ENCODE data around the gene CHMP3. TPM values are rescaled to one million over a fixed set of nuclear protein-coding genes. Genes with fewer than 3 reads are reported as not detected.
"Not testable (repeated sequence)": the region's sequence is repeated elsewhere in the genome, so short reads cannot be mapped to it uniquely, and the experiment has no call there.

CHMP3 gene
- polyA plus RNA-seq, 4 donors, result 119 to 152 (median 130) TPM

DNA sequence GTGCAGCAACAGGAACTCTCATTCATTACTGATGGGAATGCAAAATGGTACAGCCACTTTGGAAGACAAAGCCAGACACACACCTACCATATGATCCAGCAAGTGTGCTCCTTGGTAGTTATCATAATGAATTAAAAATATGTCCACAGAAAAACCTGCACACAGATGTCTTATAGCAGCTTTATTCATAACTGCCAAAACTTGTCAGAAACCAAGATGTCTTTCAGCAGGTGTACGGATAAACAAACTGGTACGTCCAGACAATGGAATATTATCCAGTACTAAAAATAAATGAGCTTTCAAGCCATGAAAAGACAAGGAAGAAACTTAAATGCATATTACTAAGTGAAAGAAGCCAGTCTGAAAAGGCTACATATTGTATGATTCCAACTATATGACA lies 50.4 kb downstream of the CHMP3 start:
- no peak for DNase-seq (ENCODE audit: low read depth in 4 of 4, low spot score in 2 of 4)

DNA sequence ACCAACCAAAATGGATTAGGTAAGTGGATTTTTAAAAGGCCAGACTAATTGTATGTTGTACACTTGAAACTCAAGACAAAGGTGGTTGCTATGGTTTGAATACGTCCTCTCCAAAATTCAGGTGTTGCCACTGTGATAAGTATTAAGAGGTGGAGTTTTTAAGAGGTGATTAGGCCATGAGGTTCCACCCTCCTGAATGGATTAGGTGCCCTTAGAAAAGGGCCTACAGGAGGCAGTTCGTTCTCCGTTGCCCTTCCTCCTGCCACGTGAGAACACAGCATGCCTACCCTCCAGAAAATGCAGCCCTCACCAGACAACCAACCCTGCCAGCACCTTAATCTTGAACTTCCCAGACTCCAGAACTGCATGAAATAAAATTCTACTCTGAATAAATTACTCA lies 51.2 kb downstream of the CHMP3 start:
- DNase-seq (ENCODE audit: low read depth in 4 of 4, low spot score in 2 of 4), result no peak

DNA sequence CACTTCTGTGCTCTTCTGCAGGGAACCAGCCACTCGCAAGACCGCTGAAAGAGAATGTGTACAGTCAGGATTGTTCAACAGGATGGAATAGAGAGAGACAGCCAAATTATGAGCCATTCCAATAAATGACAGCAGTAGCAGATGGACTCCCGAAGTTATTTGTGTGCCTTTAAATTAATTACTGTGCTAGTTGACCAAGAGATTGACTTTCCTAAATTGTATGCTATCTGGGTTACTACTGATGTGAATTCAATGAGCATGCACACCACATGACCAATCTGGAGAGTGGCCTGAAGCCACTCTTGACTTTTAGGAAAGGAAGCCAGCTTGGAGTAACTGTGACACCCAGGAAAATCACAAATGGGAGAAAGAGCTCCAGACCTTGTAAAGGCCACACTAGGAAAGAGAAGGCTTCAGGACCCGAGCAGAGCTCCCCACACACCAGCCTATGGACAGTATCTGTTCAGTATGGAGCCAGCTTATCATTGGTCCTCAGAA lies 52.8 kb downstream of the CHMP3 start:
- no peak for DNase-seq (ENCODE audit: low read depth in 4 of 4, low spot score in 2 of 4)

DNA sequence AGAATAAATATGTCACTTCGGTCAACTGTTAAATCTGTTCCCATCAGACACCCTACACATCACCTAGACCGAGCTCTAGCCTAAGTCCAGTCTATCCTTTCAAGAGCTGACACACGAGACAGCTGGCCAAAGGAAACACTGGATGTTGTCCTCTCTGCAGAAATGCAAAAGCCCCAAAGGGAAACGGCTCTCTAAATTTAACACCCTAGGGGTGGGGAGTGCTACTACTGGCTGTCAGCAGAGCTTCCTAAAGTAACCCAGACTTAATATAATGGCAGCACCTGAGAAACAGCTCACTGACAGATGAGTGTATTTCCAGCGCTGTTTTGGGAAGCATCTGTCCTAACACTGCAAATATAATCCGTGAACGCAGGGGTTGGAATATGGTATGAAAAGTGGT lies 55.6 kb downstream of the CHMP3 start:
- DNase-seq (ENCODE audit: low read depth in 4 of 4, low spot score in 2 of 4), result no peak

DNA sequence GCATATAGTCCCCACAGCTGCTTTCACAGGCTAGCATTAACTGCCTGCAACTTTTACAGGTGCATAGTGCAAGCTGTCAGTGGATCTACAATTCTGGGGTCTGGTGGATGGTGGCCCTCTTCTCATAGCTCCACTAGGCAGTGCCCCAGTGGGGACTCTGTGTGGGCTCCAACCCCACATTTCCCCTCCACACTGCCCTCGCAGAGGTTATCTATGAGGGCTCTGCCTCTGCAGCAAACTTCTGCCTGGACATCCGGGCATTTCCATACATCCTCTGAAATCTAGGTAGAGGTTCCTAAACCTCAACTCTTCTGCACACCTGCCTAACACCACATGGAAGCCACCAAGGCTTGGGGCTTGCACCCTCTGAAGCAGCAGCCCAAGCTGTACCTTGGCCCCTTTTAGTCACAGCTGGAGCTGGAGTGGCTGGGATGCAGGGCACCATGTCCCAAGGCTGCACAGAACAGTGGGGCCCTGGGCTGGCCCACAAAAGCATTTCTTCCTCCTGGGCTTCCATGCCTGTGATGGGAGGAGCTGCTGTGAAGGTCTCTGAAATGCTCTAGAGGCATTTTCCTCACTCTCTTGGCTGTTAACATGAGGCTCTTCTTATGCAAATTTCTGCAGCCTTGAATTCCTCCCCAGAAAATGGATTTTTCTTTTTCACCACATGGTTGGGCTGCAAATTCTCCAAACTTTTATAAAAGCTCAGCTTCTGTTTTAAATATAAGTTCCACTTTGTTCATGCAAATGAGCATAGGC lies 62.7 kb downstream of the CHMP3 start:
- DNase-seq (ENCODE audit: low read depth in 4 of 4, low spot score in 2 of 4), result no peak

DNA sequence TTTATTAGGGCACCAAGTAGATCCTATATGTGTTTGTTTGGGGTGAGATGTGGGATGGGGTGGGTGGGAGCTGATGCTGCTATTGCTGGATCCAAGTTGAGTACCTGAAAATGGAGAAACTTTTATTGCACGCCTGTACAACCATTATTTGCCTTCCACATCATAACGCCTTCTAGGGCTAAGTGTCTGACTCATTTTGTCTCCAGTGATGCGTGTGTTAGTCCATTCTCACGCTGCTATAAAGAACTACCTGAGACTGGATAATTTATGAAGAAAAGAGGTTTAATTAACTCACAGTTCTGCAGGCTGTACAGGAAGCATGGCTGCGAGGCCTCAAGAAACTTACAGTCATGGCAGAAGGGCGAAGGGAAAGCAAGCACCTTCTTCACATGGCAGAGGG lies 63.9 kb downstream of the CHMP3 start:
- DNase-seq (ENCODE audit: low read depth in 4 of 4, low spot score in 2 of 4), result no peak

DNA sequence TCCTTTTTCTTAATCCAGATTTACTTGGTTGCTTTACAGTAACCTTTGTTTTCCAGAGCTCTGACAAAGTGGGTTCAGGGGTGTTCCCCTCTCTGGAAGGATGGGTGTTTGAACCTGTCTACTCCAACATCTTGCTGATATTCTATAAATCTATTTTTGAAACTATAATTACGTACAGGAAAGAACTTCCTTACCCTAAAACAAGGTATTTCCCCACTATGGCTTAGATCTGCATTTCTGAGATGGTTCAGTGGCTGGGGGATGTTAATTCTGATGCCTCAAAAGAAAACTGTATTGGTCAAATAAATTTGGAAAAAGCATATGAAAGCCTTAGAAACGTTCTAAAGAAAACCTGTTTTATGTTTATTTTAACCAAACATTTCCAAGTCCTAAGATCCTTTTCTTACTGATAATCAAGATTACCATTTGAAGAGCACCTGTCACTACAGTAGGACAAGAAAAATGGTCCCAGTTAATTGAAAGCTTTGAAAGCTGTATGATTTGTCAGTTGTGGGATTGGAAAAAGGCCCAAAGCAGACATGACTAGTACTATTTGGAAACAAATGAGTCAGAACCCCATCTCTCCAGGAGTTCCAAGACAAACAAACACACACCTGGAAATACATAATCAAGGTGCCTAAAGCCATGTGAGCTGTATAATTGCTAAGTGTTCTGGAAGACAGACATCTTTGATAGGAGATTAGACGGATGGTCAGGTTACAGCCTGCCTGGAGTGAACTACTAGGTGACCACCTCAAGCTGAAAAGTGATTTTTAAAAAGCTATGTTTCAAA lies 64.6 kb downstream of the CHMP3 start:
- no peak for DNase-seq (ENCODE audit: low read depth in 4 of 4, low spot score in 2 of 4)

DNA sequence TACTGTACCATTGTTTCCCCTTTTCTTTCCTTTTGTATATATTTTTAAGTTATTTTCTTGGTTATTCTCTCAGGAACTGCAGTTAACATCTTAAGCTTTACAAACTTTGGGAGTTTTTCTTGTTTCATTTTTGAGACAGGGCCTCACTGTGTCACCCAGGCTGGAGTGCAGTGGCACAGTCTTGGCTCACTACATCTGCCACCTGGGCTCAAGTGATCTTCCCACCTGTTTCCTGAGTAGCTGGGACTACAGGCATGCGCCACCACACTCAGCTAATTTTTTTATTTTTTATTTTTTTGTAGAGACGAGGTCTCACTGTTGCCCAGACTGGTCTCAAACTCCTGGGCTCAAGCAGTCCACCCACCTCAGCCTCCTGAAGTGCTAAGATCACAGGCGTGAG lies 66.9 kb downstream of the CHMP3 start:
- DNase-seq (ENCODE audit: low read depth in 4 of 4, low spot score in 2 of 4), result not testable (repeated sequence)

DNA sequence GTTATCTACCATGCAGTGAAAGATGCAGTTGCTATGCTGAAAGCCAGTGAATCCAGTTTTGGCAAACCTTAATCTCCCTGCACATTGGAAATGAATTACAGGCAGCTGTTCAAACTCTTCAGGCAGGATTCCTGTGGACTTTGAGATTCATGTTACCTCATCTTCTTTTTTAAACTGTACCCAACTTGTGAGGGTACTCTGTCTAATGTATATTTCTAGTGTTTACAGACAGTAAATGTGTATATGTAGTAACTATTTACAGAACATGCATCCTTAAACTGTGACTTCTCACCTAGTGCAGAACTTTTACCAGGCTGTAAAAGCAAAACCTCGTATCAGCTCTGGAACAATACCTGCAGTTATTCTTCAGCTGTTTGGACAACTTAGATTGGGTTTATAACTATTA lies 71.2 kb downstream of the CHMP3 start:
- no peak for DNase-seq (ENCODE audit: low read depth in 4 of 4, low spot score in 2 of 4)

DNA sequence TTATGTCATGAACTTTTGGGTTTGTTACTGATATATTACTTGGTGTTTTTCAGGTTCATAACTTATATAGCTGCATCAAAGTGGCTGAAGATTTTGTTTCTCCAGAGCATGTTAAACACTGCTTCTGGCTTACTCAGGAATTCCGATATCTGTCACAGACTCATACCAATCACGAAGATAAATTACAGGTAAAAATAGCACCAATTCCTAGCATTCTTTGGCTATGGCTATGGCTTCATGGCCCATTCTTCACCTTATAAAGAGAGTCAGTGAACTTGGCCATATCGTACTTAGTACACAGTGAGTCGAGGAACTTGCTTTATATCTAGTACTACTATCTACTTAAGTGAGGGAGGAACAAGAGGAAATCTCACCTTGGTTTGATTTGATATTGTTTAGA lies 72.2 kb downstream of the CHMP3 start:
- no peak for DNase-seq (ENCODE audit: low read depth in 4 of 4, low spot score in 2 of 4)

DNA sequence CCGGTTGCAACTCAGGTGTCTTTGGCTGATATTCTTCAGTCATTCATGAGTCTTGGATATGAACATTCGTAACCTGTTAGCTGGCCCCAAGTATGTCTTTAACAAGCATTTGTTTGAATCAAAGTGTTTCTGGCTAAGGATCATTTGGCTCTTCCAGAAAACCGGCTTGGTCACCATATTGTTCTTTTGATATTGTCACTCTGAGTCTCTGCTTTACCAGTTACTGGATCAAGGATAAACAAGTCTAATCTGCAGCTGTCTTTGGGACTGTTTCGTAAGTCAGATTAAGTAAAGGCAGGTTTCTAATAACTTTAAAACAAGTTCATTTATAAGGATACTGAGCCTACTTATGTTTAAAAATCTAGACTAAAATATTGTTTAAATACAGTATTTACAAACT lies 73.0 kb downstream of the CHMP3 start:
- DNase-seq (ENCODE audit: low read depth in 4 of 4, low spot score in 2 of 4), result no peak

DNA sequence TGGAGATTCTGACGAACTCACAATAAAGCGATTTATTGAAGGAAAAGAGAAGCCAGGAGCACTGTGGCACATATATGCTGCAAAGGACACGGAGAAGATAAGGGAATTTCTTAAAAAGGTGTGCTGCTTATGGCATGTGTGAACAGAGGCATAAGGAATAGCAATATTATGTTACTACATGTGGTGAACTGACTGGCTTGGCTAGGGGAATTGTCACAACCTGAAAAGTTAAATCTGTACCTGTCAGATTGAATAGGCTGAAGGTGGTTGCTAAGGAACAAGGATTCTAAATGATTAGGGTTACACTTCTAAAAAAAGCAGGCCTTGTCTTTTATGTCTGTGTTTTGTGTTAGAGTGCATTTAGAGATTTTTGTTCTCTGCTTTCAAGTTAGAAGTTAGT lies 73.7 kb downstream of the CHMP3 start:
- DNase-seq (ENCODE audit: low read depth in 4 of 4, low spot score in 2 of 4), result no peak

DNA sequence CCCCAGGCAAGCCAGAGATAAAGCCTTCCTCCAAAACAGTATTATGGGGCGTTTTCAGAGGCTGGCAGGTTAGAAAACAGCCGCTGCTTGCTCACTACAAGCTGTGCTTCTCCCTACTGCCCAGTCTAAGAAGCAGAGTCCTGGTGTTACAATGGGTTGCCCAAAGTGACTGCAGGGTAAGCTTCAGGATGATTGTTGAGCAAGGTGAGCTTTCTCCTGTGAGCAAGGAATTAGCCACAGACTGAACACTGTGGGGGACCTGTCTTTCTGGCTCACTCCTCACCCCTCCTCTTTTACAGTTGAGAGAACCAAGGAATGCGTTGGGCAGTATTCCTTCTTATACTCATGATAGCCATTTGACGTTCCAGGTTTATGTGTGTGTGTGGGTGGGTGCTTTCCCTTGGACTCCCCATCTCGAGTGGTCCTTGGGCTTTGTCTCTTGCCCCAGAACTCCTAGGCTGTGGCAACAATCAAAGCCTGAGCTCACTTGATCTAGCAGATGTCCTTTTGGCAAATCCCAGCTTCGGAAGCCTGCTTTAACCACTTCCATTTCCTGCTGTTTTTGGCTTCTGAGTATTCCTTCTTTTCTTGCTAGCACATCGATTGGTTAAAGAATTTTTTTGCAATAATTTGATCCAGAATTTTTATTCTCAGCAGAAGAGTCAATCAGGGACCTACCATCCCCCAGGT lies 74.5 kb downstream of the CHMP3 start:
- no peak for DNase-seq (ENCODE audit: low read depth in 4 of 4, low spot score in 2 of 4)

DNA sequence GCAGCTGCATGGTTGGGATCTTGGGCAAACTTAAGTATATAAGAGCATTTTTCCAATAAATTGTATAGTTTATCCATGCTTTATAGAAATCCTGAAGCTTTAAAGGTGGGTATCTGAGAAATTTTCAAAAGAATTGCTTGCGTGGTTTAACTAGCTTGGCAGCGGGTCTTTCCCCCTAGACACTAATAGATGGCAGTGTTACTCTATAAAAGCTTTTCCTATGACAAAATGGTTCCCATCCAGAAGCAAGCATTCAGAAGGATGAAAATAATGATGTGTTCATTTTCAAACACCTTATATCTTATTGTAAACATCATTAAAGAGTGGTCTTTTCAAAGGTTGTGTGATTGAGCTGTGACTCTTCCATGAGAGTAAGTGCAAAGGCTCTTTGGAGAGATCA lies 76.2 kb downstream of the CHMP3 start:
- DNase-seq (ENCODE audit: low read depth in 4 of 4, low spot score in 2 of 4), result no peak

DNA sequence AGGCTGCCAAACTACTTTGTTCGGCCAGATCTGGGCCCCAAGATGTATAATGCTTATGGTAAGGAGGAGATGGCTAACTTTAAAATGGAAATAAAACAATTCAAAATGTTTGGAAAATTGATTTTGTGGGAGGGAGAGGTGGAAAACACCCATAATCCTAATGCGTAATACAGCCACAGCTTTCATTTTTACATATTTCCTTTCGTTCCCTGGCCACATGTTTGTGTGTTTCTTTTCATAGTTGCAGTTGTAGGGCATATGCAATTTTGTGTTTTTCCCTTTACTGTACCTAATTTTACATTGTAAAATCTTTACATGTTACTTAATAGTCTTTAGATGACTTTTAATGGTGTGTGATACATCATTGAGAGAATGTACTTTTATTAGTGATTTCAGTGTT lies 77.4 kb downstream of the CHMP3 start:
- no peak for DNase-seq (ENCODE audit: low read depth in 4 of 4, low spot score in 2 of 4)

DNA sequence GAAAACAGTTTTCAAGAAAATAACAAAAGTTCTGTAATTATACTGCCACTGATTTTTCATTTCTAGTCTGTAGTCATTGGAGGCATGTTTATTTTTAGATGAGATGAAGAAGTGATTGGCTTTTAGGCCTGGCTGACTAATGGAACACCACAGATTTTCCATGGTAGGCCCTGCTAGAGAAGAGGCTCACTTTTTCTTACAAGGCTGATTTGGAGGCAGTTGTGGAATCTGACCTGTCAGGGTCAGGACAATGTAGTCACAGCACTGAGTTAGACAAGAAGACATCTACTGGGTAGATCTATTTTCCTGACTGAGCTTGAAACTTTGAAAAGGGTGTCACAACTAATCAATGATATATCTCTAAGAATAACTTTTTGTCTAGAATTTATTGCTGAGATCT lies 78.1 kb downstream of the CHMP3 start:
- no peak for DNase-seq (ENCODE audit: low read depth in 4 of 4, low spot score in 2 of 4)

DNA sequence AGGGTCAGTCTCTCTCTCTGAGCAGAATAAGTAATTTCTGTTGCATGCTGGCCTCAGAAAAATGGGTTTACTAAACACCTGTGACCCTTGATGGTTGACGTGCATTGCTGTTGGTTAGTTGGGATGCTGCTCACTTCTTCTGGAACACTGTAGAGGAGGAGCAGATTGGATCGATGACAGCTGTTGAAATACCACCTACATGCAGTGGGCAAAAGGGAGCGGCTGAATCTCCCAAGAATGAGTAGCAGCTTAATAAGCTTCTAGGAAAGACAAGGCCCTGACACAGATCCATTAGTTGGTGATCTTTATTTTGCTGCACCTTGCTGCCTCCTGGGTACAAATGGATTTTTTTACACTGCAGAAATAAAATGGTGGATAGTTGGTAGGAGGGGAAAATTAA lies 78.9 kb downstream of the CHMP3 start:
- no peak for DNase-seq (ENCODE audit: low read depth in 4 of 4, low spot score in 2 of 4)

DNA sequence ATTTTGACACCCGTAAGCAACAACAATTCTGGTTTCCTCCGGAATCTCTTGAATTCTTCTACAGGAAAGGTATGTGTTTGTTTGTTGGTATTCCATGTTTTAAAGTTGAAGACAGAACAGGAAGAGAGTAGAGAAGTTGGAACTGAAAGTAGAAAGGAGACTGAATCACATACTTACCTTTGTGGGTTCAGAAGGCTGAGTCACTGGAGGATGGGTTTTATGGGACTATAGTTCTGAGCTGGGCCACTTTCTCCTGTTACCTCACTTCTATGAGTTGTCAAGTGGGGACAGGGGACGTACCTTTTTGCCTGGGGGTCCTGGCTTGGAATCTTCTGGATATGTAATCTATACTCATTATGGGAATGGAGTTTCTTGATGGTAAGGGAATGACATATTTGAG lies 81.2 kb downstream of the CHMP3 start:
- no peak for DNase-seq (ENCODE audit: low read depth in 4 of 4, low spot score in 2 of 4)

DNA sequence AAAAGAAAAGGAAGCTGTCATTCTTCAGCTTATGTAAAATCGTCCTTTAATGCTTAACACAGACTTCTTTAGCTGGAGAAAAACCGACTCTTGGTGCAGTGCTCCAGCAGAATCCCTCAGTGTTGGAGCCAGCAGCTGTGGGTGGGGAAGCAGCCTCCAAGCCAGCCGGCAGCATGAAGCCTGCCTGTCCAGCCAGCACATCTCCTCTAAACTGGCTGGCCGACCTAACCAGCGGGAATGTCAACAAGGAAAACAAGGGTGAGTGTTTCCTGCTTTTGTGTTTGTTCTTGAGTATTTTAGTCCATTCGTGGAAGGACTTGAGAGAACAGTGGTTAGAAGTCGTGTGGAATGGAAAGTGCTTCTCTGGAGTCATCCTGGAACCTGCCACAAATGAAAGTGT lies 83.1 kb downstream of the CHMP3 start:
- DNase-seq (ENCODE audit: low read depth in 4 of 4, low spot score in 2 of 4), result no peak

DNA sequence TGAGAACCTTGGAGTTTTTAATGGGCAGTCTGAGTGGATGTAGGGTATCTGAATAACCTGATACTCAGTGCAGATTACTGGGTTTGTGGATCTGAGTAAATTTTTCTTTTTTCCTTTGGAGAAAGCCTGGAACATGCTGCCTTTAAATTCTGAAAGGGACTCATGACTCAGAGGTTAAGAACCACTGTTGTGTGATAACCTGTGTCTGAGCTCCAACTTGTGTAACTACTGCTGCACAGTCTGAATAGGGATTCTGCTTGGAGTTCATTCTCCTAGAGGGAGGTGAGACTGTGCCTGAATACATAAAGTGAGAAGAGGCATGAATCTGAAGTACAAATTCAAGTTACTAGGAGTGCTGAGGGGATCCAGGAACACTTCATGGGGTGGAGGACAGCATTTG lies 85.9 kb downstream of the CHMP3 start:
- DNase-seq (ENCODE audit: low read depth in 4 of 4, low spot score in 2 of 4), result no peak

DNA sequence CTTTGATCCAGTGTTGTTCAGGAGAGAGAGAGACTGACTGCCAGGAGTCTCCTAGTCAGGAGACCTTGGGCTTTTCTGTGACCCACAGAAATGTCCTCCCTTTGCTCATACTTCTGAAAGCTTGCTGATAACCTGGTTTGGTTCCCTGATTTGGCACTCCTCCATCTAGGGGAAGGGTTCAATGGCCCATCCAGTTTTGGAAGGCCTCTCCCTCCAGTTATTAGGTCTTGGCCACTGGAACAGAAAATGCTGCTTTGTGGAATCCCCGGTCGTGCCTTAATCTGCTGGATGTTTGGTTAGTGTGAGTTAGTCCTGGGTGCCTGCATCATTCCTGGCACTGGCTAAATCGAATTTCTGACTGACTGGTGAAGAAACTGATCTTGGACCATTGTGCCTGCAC lies 86.3 kb downstream of the CHMP3 start:
- no peak for DNase-seq (ENCODE audit: low read depth in 4 of 4, low spot score in 2 of 4)

DNA sequence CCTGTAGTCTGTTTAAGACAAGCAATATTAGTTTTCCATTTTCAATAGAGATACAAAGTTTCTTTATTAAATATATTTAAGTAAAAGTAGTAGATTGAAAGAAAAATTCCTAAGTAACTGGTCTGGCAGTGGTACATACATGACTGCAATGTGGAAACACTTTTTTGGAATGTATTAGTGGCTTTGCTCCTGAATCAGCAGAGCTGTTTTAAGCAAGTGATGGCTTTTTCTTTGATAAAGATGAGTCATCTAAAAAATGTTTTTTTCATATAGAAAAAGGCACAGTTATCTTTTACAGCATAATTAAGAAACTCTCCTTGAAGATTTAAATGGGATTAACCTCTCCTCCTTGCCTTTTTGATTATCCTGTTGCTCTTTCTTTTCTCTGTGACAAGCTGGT lies 87.2 kb downstream of the CHMP3 start:
- DNase-seq (ENCODE audit: low read depth in 4 of 4, low spot score in 2 of 4), result no peak

Measured in left renal cortex interstitium (tissue), 4 donors.